NCI-H226 (cell line): ENCODE results near the gene NDUFS3.
A peak's percentile ranks its signal among the peaks of the same experiment; 100 is the strongest.

ENCODE experiments used
- DNase-seq: peaks from one replicate; pipeline ENCODE4 v3.0.0-alpha.2; 2015

Gene NDUFS3

GRCh38 chr11:47592251-47592650 lies 13.4 kb downstream of the NDUFS3 start:
- no peak for DNase-seq

GRCh38 chr11:47592970-47593369 lies 14.1 kb downstream of the NDUFS3 start:
- DNase-seq, result no peak

- no peak for DNase-seq
Measured at GRCh38 chr11:47593492-47593933, 14.6 kb downstream of the NDUFS3 start.

GRCh38 chr11:47593934-47594855 lies 15.3 kb downstream of the NDUFS3 start, which contains the start of gene C1QTNF4:
TSS of gene C1QTNF4 (minus strand) at chr11:47594411. CDS start at chr11:47590810, 3,601 bp downstream.
- DNase-seq, result no peak

GRCh38 chr11:47595029-47595428 lies 16.2 kb downstream of the NDUFS3 start:
- no peak for DNase-seq

GRCh38 chr11:47595967-47596366 lies 17.1 kb downstream of the NDUFS3 start:
- DNase-seq, result no peak

- no peak for DNase-seq
Measured at GRCh38 chr11:47599902-47600301, 21.0 kb downstream of the NDUFS3 start.

GRCh38 chr11:47603295-47603694 lies 24.4 kb downstream of the NDUFS3 start:
- no peak for DNase-seq

- DNase-seq, result no peak
Measured at GRCh38 chr11:47605921-47606320, 27.0 kb downstream of the NDUFS3 start.

GRCh38 chr11:47606731-47607130 lies 27.9 kb downstream of the NDUFS3 start:
- DNase-seq, result no peak

GRCh38 chr11:47607380-47607779 lies 28.5 kb downstream of the NDUFS3 start:
- DNase-seq, result peak; percentile 73

GRCh38 chr11:47609675-47610074 lies 30.8 kb downstream of the NDUFS3 start:
- DNase-seq, result no peak

GRCh38 chr11:47611348-47611794 lies 32.5 kb downstream of the NDUFS3 start:
- no peak for DNase-seq

- DNase-seq, result no peak
Measured at GRCh38 chr11:47615249-47615648, 36.4 kb downstream of the NDUFS3 start.

- DNase-seq, result peak; percentile 25
Measured at GRCh38 chr11:47616726-47617416, 38.0 kb downstream of the NDUFS3 start.

- no peak for DNase-seq
Measured at GRCh38 chr11:47617417-47617809, 38.5 kb downstream of the NDUFS3 start.

- no peak for DNase-seq
Measured at GRCh38 chr11:47620836-47621378, 42.0 kb downstream of the NDUFS3 start.

GRCh38 chr11:47626234-47626633 lies 47.4 kb downstream of the NDUFS3 start:
- no peak for DNase-seq

GRCh38 chr11:47628026-47628425 lies 49.2 kb downstream of the NDUFS3 start:
- no peak for DNase-seq

- peak; percentile 15 for DNase-seq
Measured at GRCh38 chr11:47631473-47631872, 52.6 kb downstream of the NDUFS3 start.
